ENCODE measurements around the gene CSMD2.

GRCh38 chr1:33473900-33474299 is 691.1 kb downstream of the CSMD2 start:
- TF ChIP-seq RAD21 (IDR thresholded peaks at IDR 0.05; ENCODE audit: low read depth) (no peak), MAX (IDR thresholded peaks at IDR 0.05) (no peak)
